B cell (primary cell): ENCODE measurements around the gene BCKDK. TPM values are rescaled to one million over a fixed set of nuclear protein-coding genes. Genes with fewer than 3 reads are reported as not detected.

Experiments used
- ATAC-seq: fragments of 200-7000 bp; cut with Tn5 transposase; one replicate; pipeline ENCODE4 v1.10.0; 2021; ENCODE audit warnings: low read depth, mild to moderate bottlenecking, moderate number of reproducible peaks, moderate library complexity
- CTCF ChIA-PET: fragments of 350-600 bp; sonication (Branson Sonifier 250); formaldehyde crosslinking; loops from one replicate; lab custom pipeline; 2021; ENCODE audit warnings: antibody characterized with exemption, inconsistent platforms; lab: Charles Lee
- POLR2A ChIA-PET: fragments of 350-600 bp; sonication (Branson Sonifier 250); formaldehyde crosslinking; loops from one replicate; lab custom pipeline; 2021; ENCODE audit warnings: antibody characterized with exemption; lab: Charles Lee
- DNase-seq: peaks from one replicate; pipeline ENCODE4 v3.0.0; 2013
- H2AFZ ChIP-seq: 2 replicates; pipeline ENCODE4 v1.6.1; 2012; ENCODE audit warnings: mild to moderate bottlenecking, low read depth, low read length; ENCODE audit not compliant: insufficient read depth, poor library complexity, severe bottlenecking
- H3K27ac ChIP-seq, 2 donors: 1 replicate in 1 of 2; 2 replicates in 1 of 2; pipeline ENCODE4 v1.5.1; 2012 to 2013; ENCODE audit warnings: low read length in 2 of 2, mild to moderate bottlenecking in 2 of 2, moderate library complexity in 1 of 2
- H3K27me3 ChIP-seq, 4 experiments: fragments of 200-600 bp in 1 of 4; sonication (generic) in 1 of 4; replicated peaks in 1 of 4; 1 replicate in 2 of 4; 2 replicates in 2 of 4; pipeline versions ENCODE4 v1.6.1 to v1.7.0; 2013 to 2016; ENCODE audit warnings: low read length in 3 of 4, mild to moderate bottlenecking in 2 of 4, mixed read lengths in 1 of 4, moderate library complexity in 1 of 4; ENCODE audit not compliant: insufficient read depth in 4 of 4, control insufficient read depth in 3 of 4; ENCODE audit errors: control extremely low read depth in 1 of 4
- H3K36me3 ChIP-seq, 2 experiments: replicated peaks in 1 of 2; 1 replicate in 1 of 2; 2 replicates in 1 of 2; pipeline versions ENCODE4 v1.6.1 to v1.7.1; 2013; ENCODE audit warnings: low read length in 1 of 2; ENCODE audit not compliant: insufficient read depth in 2 of 2, control insufficient read depth in 1 of 2; ENCODE audit errors: control extremely low read depth in 1 of 2, extremely low read depth in 1 of 2
- H3K4me1 ChIP-seq, 2 donors: fragments of 200-600 bp in 1 of 2; sonication (generic) in 1 of 2; 1 replicate in 1 of 2; 2 replicates in 1 of 2; pipeline versions ENCODE4 v1.5.1 to v1.6.1; 2013 to 2017; ENCODE audit warnings: low read length in 2 of 2; ENCODE audit not compliant: control insufficient read depth in 2 of 2, insufficient read depth in 2 of 2
- H3K4me2 ChIP-seq: replicated peaks from 2 replicates; pipeline ENCODE3; 2012; ENCODE audit warnings: mild to moderate bottlenecking, low read depth, low read length; ENCODE audit not compliant: poor library complexity, severe bottlenecking
- H3K4me3 ChIP-seq, 5 experiments: fragments of 200-600 bp in 1 of 5; sonication (generic) in 1 of 5; 1 replicate in 3 of 5; 2 replicates in 2 of 5; pipeline versions ENCODE4 v1.5.1 to v1.7.0; 2011 to 2016; ENCODE audit warnings: low read length in 4 of 5, mild to moderate bottlenecking in 4 of 5, low read depth in 2 of 5, control low read depth in 1 of 5, moderate library complexity in 1 of 5; ENCODE audit not compliant: insufficient read depth in 1 of 5; ENCODE audit errors: control extremely low read depth in 1 of 5, extremely low read depth in 1 of 5
- H3K79me2 ChIP-seq: fragments of 200-600 bp; sonication (generic); one replicate; pipeline ENCODE4 v1.6.0; 2016; ENCODE audit warnings: low read length; ENCODE audit not compliant: control insufficient read depth, insufficient read depth
- H3K9ac ChIP-seq: fragments of 200-600 bp; sonication (generic); 2 replicates; pipeline ENCODE4 v1.6.1; 2017; ENCODE audit warnings: mild to moderate bottlenecking, low read length, moderate library complexity
- H3K9me3 ChIP-seq, 3 donors: one replicate each; pipeline versions ENCODE4 v1.6.1 to v1.7.1; 2013; ENCODE audit warnings: low read length in 2 of 3; ENCODE audit not compliant: control insufficient read depth in 2 of 3, insufficient read depth in 1 of 3; ENCODE audit errors: control extremely low read depth in 1 of 3
- H4K20me1 ChIP-seq: 2 replicates; pipeline ENCODE4 v1.6.0; 2012; ENCODE audit warnings: mild to moderate bottlenecking, low read length; ENCODE audit not compliant: insufficient read depth, control insufficient read depth, poor library complexity, severe bottlenecking
- H3K27ac Mint-ChIP-seq: one replicate; pipeline ENCODE4 v1.8.0; 2021; ENCODE audit warnings: mixed read lengths
- H3K27me3 Mint-ChIP-seq: one replicate; pipeline ENCODE4 v1.8.0; 2021; ENCODE audit warnings: mixed read lengths
- H3K4me1 Mint-ChIP-seq: one replicate; pipeline ENCODE4 v1.8.0; 2021; ENCODE audit warnings: mixed read lengths
- H3K4me3 Mint-ChIP-seq: one replicate; pipeline ENCODE4 v1.8.0; 2021; ENCODE audit warnings: mixed read lengths
- H3K9me3 Mint-ChIP-seq: one replicate; pipeline ENCODE4 v1.8.0; 2022; ENCODE audit warnings: mixed read lengths; ENCODE audit not compliant: insufficient read depth
- EZH2 ChIP-seq: IDR thresholded peaks from 2 replicates; pipeline ENCODE4 v1.6.1; 2012; ENCODE audit warnings: borderline replicate concordance, low read depth, mild to moderate bottlenecking, moderate library complexity, low read length; ENCODE audit not compliant: insufficient read depth, poor library complexity, severe bottlenecking
- WGBS: methylation state at CpG from one replicate; pipeline ENCODE4 v1.1.5; 2013; ENCODE audit warnings: missing lambda C conversion rate; ENCODE audit not compliant: insufficient coverage; 5-methylcytosine and 5-hydroxymethylcytosine counted together
- intact Hi-C: fragments of 100-400 bp; cut with micrococcal nuclease; formaldehyde crosslinking; loops from one replicate; pipeline ENCODE4 v1.10.0; 2022
- polyA plus RNA-seq: library from polyadenylated mRNA; depleted of rRNA; stranded (reverse); fragments of >200 nt; gene quantifications from 2 replicates; pipeline ENCODE4 v1.2.3, GENCODE V29; 2012
- total RNA-seq, 2 donors: library from RNA; stranded (reverse); fragments of 120-200 nt in 1 of 2; gene quantifications; 1 replicate in 1 of 2; 2 replicates in 1 of 2; pipeline versions ENCODE4 v1.2.3 to v1.2.4, GENCODE V29; 2013 to 2022
- TF ChIP-seq, protein P1 (sequence below): fragments of 200-600 bp; IDR thresholded peaks from one replicate; pipeline ENCODE4 v1.8.0; 2022; ENCODE audit warnings: antibody characterized with exemption, mild to moderate bottlenecking

The BCKDK gene
- total and polyA plus RNA-seq, 2 donors (not counting 1 experiment from before 2014, with no cell fraction given) = 24.7 to 27.6 TPM

DNA sequence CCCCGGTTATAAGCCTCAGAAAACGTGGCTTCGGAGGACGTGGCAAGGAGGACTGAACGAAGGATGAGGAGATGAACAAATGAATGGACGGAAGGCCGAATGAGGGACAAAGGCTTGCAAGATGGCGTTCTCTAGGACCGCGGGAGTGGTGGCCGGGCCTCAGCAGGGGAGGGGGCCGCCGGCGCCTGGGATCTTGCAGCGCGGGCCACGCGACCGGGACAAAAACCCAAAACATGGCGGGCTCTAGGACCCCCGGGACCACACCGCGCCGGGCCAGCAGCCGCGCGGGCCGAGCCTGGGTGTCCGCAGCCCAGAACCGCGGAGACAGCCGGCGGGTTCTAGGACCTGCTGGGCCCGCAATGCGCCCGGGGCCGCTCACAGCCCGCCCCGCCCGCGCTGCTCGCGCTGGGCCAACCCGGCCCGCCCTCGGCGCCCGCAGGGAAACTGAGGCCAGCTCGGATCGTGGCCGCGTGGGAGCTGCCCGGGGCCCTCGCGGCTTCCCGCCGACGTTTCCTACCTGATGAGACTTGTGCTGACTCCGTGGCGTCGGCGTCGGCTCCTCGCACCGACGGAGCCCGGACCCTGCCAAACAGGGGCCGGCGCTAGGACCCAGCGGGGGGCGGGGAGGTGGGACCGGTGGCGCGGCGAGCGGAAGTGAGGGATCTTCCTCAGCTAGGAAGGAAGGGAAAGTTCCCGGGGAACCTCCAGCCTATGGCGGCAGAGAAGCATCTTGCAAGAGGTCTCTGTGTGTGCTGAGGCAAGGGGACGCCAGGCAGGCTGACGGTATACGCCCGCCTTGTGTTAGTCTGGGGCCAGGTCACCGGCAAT, 34.8 kb upstream of the BCKDK start:
- Histone ChIP-seq H3K9me3 (peaks cover 0 to 3% (median 0%) of the 10 kb centered on the region in 3 donors), H3K27ac (peak overlapping the region; percentile 78 to 89), H3K9ac (peak overlapping the region; percentile 89), H3K27me3 (no peaks in the 10 kb centered on the region), H4K20me1 (peaks cover 18% of the 10 kb centered on the region), H3K4me1 (peaks cover 20 to 25% of the 10 kb centered on the region in 2 donors), H3K36me3 (peaks cover 0 to 17% of the 10 kb centered on the region in 2 experiments), H3K79me2 (peaks cover 48% of the 10 kb centered on the region), H3K4me2 (peak overlapping the region; percentile 78), H2AFZ (peak overlapping the region; percentile 94), H3K4me3 (peak overlapping the region; percentile 73 to 99 (median 91))
- no peaks in the 10 kb centered on the region for H3K9me3 Mint-ChIP-seq
- H3K4me3 Mint-ChIP-seq = peak overlapping the region; percentile 95
- intact Hi-C loops = loop anchor here (1.0 to 5.0 kb wide), 2 partner anchors 76 to 1111 kb away; partner anchors contain the start of gene TMEM219
- H3K4me1 Mint-ChIP-seq = peaks cover 38% of the 10 kb centered on the region
- no peaks in the 10 kb centered on the region for H3K27me3 Mint-ChIP-seq
- DNase-seq (peak; percentile 91), ATAC-seq (peak; percentile 56)
- ChIA-PET POLR2A (interaction anchor here (0.8 to 2.4 kb wide), 12 partner anchors 11 to 800 kb away, joined by 3 to 28 read pairs (median 6); partner anchors contain the start of genes ARMC5, FUS, KAT8 and SETD1A), CTCF (interaction anchor here (1.0 to 2.1 kb wide), 10 partner anchors 19 to 309 kb away, joined by 3 to 18 read pairs (median 4); partner anchors contain the start of genes HSD3B7, KAT8 and STX4)
- peak overlapping the region; percentile 96 for H3K27ac Mint-ChIP-seq
- TF ChIP-seq EZH2 = no peak
- TF ChIP-seq, protein P1, sequence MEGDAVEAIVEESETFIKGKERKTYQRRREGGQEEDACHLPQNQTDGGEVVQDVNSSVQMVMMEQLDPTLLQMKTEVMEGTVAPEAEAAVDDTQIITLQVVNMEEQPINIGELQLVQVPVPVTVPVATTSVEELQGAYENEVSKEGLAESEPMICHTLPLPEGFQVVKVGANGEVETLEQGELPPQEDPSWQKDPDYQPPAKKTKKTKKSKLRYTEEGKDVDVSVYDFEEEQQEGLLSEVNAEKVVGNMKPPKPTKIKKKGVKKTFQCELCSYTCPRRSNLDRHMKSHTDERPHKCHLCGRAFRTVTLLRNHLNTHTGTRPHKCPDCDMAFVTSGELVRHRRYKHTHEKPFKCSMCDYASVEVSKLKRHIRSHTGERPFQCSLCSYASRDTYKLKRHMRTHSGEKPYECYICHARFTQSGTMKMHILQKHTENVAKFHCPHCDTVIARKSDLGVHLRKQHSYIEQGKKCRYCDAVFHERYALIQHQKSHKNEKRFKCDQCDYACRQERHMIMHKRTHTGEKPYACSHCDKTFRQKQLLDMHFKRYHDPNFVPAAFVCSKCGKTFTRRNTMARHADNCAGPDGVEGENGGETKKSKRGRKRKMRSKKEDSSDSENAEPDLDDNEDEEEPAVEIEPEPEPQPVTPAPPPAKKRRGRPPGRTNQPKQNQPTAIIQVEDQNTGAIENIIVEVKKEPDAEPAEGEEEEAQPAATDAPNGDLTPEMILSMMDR = no peak
- WGBS = under 1% methylated on average over 83 of the region's 83 CpGs
